ENCODE results near the gene DGKB. TPM values are rescaled to one million over a fixed set of nuclear protein-coding genes. Genes with fewer than 3 reads are reported as not detected.

The DGKB gene
- total and polyA plus RNA-seq, 7 donors: 0.39 to 22.4 (median 11.3) TPM; not detected in 2

- H3K27me3 ChIP-seq: no peaks in the 10 kb centered on the region
- no peak overlapping the region for H3K27ac ChIP-seq
- intact Hi-C loops (cut with DNase I): no loop called here
- 70 to 73% methylated on average over 4 of the region's 4 CpGs for WGBS, 2 donors
- H3K36me3 ChIP-seq: no peaks in the 10 kb centered on the region
- DNase-seq: no peak
- no peaks in the 10 kb centered on the region for H3K4me1 ChIP-seq
- H3K4me3 ChIP-seq: no peak overlapping the region
- H3K9me3 ChIP-seq: no peaks in the 10 kb centered on the region
- TF ChIP-seq EP300 (IDR thresholded peaks at IDR 0.05) (no peak), POLR2AphosphoS5 (IDR thresholded peaks at IDR 0.05) (no peak), POLR2A (IDR thresholded peaks at IDR 0.05) (no peak)
- TF ChIP-seq, protein P1, sequence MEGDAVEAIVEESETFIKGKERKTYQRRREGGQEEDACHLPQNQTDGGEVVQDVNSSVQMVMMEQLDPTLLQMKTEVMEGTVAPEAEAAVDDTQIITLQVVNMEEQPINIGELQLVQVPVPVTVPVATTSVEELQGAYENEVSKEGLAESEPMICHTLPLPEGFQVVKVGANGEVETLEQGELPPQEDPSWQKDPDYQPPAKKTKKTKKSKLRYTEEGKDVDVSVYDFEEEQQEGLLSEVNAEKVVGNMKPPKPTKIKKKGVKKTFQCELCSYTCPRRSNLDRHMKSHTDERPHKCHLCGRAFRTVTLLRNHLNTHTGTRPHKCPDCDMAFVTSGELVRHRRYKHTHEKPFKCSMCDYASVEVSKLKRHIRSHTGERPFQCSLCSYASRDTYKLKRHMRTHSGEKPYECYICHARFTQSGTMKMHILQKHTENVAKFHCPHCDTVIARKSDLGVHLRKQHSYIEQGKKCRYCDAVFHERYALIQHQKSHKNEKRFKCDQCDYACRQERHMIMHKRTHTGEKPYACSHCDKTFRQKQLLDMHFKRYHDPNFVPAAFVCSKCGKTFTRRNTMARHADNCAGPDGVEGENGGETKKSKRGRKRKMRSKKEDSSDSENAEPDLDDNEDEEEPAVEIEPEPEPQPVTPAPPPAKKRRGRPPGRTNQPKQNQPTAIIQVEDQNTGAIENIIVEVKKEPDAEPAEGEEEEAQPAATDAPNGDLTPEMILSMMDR (IDR thresholded peaks at IDR 0.05): no peak
Observed at GRCh38 chr7:14389595-14389994, 513.0 kb downstream of the DGKB start.

DNA sequence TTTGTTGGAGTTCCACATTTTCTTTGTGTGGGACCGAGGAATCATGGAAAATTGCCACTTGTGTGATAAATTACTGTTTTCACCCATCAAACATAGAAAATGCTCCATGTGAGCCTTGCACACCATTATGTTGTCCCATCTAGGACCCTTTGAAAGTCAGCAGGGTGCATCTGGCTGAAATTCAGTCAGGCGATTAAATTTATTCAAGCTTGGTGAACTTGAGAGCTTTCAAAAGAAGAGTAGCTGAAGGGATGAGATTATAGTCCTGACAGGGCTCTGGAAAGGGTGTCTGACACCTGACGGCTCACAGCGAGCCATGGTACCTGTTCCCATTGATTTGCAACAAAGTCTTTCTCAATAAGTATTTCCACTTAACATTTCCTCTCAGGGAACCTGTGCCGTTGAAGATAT, 513.4 kb downstream of the DGKB start:
- TF ChIP-seq, protein P1 (IDR thresholded peaks at IDR 0.05): no peak
- TF ChIP-seq POLR2A (IDR thresholded peaks at IDR 0.05): no peak
- TF ChIP-seq POLR2AphosphoS5 (IDR thresholded peaks at IDR 0.05): no peak
- no peak for TF ChIP-seq EP300 (IDR thresholded peaks at IDR 0.05)
- H3K4me3 ChIP-seq: no peak overlapping the region
- no peak overlapping the region for H3K27ac ChIP-seq
- H3K36me3 ChIP-seq: no peaks in the 10 kb centered on the region
- 71 to 75% methylated on average over 5 of the region's 5 CpGs for WGBS, 2 donors
- intact Hi-C loops (cut with DNase I): no loop called here
- H3K27me3 ChIP-seq: no peaks in the 10 kb centered on the region
- no peaks in the 10 kb centered on the region for H3K9me3 ChIP-seq
- H3K4me1 ChIP-seq: no peaks in the 10 kb centered on the region
- no peak for DNase-seq

DNA sequence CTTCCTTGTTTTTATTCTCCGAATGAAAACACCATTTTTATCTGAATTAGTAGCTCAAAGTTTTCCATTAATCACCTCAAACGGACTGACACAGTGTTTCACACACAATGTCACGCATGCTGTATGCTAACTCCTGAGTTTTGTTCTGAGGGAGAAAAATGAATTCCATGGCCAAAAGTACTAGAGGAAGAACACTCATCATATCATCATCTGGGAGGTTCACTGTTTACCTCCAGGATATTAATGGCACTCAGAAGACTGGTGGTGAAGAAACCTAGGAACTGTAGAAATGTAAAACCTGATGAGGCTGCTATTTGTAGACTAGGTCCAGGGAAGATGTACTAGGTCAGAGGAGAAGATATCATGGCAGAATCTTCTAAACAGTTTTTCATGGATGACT, 517.5 kb downstream of the DGKB start:
- 88% methylated on average over 3 of the region's 3 CpGs for WGBS, 2 donors
- H3K27me3 ChIP-seq: no peaks in the 10 kb centered on the region
- H3K9me3 ChIP-seq: no peaks in the 10 kb centered on the region
- no peak overlapping the region for H3K4me3 ChIP-seq
- no peaks in the 10 kb centered on the region for H3K36me3 ChIP-seq
- intact Hi-C loops (cut with DNase I): no loop called here
- TF ChIP-seq POLR2A (IDR thresholded peaks at IDR 0.05) (no peak), POLR2AphosphoS5 (IDR thresholded peaks at IDR 0.05) (no peak), EP300 (IDR thresholded peaks at IDR 0.05) (no peak)
- TF ChIP-seq, protein P1 (IDR thresholded peaks at IDR 0.05): no peak
- no peak overlapping the region for H3K27ac ChIP-seq
- H3K4me1 ChIP-seq: no peaks in the 10 kb centered on the region
- no peak for DNase-seq

- Histone ChIP-seq H3K27me3 (no peaks in the 10 kb centered on the region), H3K27ac (no peak overlapping the region), H3K4me1 (no peaks in the 10 kb centered on the region), H3K9me3 (no peaks in the 10 kb centered on the region), H3K4me3 (no peak overlapping the region), H3K36me3 (no peaks in the 10 kb centered on the region)
- WGBS, 2 donors: 84 to 92% methylated on average over 3 of the region's 3 CpGs
- TF ChIP-seq POLR2AphosphoS5 (IDR thresholded peaks at IDR 0.05): no peak
- TF ChIP-seq EP300 (IDR thresholded peaks at IDR 0.05): no peak
- TF ChIP-seq, protein P1 (IDR thresholded peaks at IDR 0.05): no peak
- TF ChIP-seq POLR2A (IDR thresholded peaks at IDR 0.05): no peak
- DNase-seq: no peak
- intact Hi-C loops (cut with DNase I): no loop called here
Observed at GRCh38 chr7:14381936-14382335, 520.6 kb downstream of the DGKB start.

DNA sequence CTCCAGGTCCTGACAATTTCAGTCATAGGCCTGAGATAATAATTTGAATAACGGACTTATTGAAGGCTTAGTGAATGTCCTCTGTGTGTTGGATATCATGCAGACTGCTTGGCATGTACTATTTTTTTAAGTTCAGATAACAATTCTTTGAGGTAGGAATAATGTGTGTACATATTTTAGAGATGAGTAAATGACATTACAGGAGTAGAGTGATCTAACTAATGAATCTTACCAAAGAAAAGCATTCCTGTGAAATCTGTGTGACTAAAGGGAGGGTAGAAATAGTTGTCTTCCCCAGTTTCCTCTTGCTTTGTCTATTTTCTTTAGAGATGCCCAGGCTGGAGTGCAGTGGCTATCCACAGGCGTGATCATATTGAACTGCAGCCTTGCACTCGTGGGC, 521.2 kb downstream of the DGKB start:
- no peak overlapping the region for H3K27ac ChIP-seq
- intact Hi-C loops (cut with DNase I): no loop called here
- H3K36me3 ChIP-seq: no peaks in the 10 kb centered on the region
- H3K27me3 ChIP-seq: no peaks in the 10 kb centered on the region
- no peak for DNase-seq
- H3K9me3 ChIP-seq: no peaks in the 10 kb centered on the region
- TF ChIP-seq EP300 (IDR thresholded peaks at IDR 0.05) (no peak), POLR2AphosphoS5 (IDR thresholded peaks at IDR 0.05) (no peak), POLR2A (IDR thresholded peaks at IDR 0.05) (no peak)
- TF ChIP-seq, protein P1 (IDR thresholded peaks at IDR 0.05): no peak
- no peak overlapping the region for H3K4me3 ChIP-seq
- H3K4me1 ChIP-seq: no peaks in the 10 kb centered on the region
- 79 to 81% methylated on average over 3 of the region's 3 CpGs for WGBS, 2 donors

Data from sigmoid colon (tissue), 7 donors.